ENCODE data around the gene COX6B1.
"Not testable (repeated sequence)": the region's sequence is repeated elsewhere in the genome, so short reads cannot be mapped to it uniquely, and the experiment has no call there.

The COX6B1 gene

GRCh38 chr19:35665157-35665556 is 17.0 kb downstream of the COX6B1 start:
- no peak for DNase-seq (ENCODE audit: low read depth in 2 of 2)

GRCh38 chr19:35665604-35666003 is 17.5 kb downstream of the COX6B1 start:
- DNase-seq (ENCODE audit: low read depth in 2 of 2) = no peak

DNA sequence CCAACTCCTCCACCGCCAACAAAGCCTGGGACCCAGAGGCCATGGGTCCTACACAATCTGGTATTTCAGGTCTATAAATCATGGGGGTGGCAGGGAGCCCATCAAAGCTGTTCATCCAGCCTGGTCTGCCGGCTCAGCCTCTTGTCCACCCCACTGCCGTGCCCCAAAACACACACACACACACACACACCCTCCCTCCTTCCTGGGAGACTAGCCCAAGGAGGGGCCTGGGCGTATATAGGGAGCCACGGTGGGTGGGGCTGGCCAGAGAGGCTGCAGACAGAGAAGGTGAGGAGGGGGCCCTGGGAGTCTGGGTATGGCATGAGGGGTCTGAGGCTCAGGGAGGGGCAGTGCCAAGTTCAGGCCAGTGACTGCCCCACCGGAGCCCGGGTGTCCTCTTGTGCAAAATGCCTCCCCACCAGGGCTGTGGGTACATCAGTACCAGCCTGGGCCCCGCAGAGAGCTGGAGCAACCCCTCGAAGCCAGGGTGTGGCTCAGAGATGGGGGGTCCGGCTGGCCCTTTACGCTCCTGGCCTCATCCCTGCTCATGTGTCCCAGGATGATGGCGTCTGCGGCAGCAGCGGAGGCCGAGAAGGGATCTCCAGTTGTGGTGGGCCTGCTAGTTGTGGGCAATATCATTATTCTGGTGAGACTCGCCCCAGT is 18.3 kb downstream of the COX6B1 start, which contains the start of gene UPK1A:
Gene UPK1A (plus strand): TSS at position 267 of the 663 bp plus-strand sequence. CDS start 296 bp downstream, at position 563.
- DNase-seq (ENCODE audit: low read depth in 2 of 2) = no peak

DNA sequence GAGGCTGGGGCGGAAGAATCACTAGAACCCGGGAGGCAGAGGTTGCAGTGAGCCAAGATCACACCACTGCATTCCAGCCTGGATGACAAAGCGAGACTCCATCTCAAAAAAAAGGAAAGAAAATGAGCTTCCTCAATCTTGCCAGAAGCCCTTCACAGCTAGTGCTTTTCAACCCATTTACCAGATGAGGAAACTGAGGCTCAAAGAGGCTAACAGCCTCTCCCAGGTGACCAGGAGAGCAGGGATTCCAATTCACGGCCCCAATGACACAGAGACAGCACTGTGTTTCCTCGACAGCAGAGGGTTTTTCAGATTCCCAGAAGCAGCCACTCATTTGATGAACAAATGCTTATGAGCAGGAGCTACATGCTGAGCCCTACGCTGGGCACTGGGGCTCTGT is 21.4 kb downstream of the COX6B1 start:
- no peak for DNase-seq (ENCODE audit: low read depth in 2 of 2)

DNA sequence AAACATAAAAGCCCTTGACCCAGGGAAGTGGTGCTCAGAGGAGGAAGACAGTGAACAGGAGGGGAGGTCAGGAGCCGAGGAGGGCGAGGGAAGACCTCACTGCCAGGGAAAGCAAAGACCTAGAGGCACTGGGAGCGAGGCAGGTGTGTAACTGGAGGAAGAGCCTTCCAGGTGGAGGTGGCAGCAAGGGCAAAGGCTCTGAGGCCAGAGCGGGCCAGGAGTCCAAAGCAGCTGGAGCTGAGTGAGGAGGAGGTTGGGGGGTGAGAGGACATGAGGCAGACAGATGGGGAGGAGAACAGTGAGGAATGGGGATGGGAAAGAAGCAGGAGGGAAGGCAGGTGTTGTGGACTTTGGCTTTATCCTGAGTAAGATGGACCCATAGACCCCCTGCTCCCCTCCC is 21.9 kb downstream of the COX6B1 start:
- DNase-seq (ENCODE audit: low read depth in 2 of 2) = no peak

DNA sequence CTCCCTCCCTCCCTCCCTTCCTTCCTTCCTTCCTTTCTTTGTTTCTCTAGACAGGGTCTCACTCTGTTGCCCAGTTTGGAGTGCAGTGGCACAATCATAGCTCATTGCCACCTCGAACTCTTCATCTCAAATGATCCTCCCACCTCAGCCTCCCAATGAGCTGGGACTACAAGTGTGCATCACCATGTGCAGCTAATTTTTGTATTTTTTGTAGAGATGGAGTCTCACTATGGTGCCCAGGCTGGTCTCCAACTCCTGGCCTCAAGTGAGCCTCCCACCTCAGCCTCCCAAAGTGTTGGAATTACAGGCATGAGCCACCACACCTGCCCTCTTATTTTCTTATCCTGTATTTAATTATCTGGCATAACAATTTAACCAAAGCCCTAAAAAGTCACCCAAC is 22.6 kb downstream of the COX6B1 start:
- no peak for DNase-seq (ENCODE audit: low read depth in 2 of 2)

DNA sequence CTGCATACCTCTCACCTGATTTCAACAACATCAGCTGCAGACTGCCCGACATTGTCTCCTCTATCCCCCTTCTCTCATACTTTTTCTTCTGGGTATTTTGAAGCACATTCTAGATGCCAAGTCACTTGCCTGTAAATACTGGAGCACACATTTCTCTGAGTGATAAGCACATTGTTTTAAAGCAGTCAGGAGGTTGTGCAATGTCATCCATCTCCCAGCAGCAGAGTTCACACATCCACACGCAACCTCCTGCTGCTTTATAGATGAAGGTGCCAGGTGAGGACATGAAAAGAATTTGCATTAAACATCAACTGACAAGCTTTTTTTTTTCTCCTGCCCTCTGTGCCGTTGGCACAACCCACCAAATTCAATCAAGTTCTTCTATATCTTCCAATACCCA is 23.7 kb downstream of the COX6B1 start:
- no peak for DNase-seq (ENCODE audit: low read depth in 2 of 2)

DNA sequence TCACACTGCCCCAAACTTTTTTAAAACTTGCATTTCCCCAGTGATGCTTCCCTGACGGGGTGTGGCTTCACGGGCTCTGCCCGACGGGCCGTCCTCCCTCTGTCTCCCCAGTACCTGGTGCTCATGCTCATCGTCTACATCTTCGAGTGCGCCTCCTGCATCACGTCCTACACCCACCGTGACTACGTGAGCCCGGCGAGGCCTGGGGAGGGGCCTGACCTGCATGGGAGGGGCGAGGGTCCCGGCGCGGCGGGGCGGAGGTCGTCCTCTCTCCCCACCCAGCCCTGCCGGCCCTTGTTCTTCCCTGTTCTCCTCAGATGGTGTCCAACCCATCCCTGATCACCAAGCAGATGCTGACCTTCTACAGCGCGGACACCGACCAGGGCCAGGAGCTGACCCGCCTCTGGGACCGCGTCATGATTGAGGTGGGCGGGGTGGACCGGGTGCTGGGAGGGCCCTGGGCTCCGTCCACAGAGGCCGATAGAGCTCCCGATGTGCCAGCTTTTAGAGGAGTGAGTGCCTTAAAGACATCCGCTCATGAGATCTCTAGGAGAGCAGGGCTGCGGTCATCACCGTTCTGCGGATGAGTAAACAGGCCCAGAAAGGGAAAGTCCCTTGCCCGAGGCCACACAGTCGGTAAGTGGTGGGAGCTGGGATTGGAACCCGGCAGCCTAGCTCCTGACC is 25.1 kb downstream of the COX6B1 start:
- DNase-seq (ENCODE audit: low read depth in 2 of 2) = no peak

GRCh38 chr19:35675589-35676140 is 27.5 kb downstream of the COX6B1 start:
- DNase-seq (ENCODE audit: low read depth in 2 of 2) = no peak

DNA sequence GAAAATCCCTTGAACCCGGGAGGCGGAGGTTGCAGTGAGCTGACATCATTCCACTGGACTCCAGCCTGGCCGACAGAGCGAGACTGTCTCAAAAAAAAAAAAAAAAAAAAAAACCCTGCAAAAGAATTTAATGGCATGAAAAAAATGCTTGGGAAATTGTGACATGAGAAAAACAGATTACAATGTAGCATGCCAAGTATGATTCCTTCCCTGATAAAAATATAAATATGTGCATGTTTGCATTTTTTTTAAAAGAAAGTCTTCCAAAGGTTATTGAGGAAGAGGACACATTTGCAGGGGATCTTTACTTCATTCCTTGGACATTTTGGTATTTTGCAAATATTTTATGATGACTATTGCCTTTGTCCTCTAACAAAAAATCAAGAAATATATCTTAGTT is 41.7 kb downstream of the COX6B1 start:
- no peak for DNase-seq (ENCODE audit: low read depth in 2 of 2)

- DNase-seq (ENCODE audit: low read depth in 2 of 2) = not testable (repeated sequence)
Measured at GRCh38 chr19:35691106-35691505, 43.0 kb downstream of the COX6B1 start.

GRCh38 chr19:35692010-35692409 is 43.9 kb downstream of the COX6B1 start:
- DNase-seq (ENCODE audit: low read depth in 2 of 2) = no peak

- DNase-seq (ENCODE audit: low read depth in 2 of 2) = no peak
Measured at GRCh38 chr19:35693422-35693821, 45.3 kb downstream of the COX6B1 start.

GRCh38 chr19:35693835-35694599 is 45.9 kb downstream of the COX6B1 start:
- peak; percentile 52 to 55 for DNase-seq (ENCODE audit: low read depth in 2 of 2)

DNA sequence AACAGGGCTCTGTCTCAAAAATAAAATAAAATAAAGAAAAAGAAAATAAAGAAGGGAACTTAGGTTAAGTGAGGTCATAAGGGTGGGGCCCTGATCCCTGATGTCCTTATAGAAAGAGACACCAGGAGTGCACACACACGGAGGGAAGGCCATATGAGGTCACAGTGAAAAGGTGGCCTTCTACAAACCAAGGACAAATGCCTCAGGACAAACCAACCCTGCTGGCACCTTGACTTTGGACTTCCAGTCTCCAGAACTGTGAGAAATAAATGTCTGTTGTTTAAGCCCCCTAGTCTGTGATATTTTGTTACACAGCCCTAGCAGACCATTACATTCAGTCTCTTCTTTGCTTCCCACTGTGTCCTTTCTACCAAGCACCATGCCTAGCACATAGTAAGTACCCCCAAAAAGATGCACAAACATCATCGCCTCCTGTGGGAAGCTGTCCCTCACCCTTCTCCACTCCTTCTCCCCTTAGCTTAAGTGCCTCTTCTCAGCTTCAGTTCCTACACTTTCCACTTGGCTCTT is 47.8 kb downstream of the COX6B1 start:
- no peak for DNase-seq (ENCODE audit: low read depth in 2 of 2)

- DNase-seq (ENCODE audit: low read depth in 2 of 2) = no peak
Measured at GRCh38 chr19:35696835-35697234, 48.7 kb downstream of the COX6B1 start.

DNA sequence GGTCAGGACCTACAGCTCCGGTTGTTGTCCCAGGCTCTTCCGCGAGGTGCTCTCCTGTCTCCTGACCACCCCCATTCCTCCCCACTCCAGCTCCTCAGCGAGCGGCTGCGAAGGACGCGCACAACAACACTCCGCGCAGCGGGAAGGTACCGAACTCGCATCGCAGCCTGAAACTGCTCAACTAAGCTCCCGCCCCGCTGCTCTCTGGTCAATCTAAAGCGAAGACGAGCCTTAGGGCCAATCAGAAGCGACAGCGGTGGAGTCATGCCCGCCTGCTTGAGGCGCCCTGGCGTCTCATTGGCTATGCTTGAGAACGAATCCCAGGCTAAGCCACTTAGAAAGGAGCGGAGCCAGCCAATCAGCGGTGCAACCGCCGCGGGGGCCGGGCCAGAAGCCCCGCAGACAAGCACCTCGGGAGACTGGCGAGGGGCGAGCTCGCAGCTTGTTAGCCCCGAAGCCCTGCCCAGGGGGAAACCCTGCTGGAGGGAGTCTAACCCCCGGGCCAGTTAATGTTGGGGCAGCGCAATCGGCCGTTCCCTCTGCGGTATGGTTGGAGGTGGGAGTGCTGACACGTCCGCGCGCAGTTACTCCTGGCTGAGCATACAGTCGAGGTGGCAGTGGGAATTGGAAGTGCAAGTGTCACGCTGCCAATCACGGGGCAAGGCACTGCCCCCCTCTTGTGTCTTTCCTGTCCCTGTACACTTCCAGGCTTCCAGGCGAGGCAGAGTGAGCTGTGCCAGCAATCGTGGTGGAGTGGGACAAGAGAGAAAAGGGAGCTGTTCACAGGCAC is 54.3 kb downstream of the COX6B1 start:
- peak; percentile 93 to 94 for DNase-seq (ENCODE audit: low read depth in 2 of 2)

- no peak for DNase-seq (ENCODE audit: low read depth in 2 of 2)
Measured at GRCh38 chr19:35703343-35703742, 55.2 kb downstream of the COX6B1 start.

GRCh38 chr19:35704218-35704617 is 56.1 kb downstream of the COX6B1 start, which contains the start of gene ZBTB32:
TSS of gene ZBTB32 (plus strand) at chr19:35704558. CDS start at chr19:35714627, 10,069 bp downstream.
- DNase-seq (ENCODE audit: low read depth in 2 of 2) = peak; percentile 16 to 23
